RWPE2 (cell line): ENCODE measurements around the gene GINS1.
A peak's percentile ranks its signal among the peaks of the same experiment; 100 is the strongest.

Experiments
- ATAC-seq: fragments of 200-7000 bp; cut with Tn5 transposase; 3 replicates; pipeline ENCODE4 v1.9.1; 2021; ENCODE audit warnings: low read depth
- DNase-seq: peaks from one replicate; pipeline ENCODE4 v3.0.0-alpha.2; 2020; ENCODE audit warnings: low spot score
- H3K27ac ChIP-seq: fragments of 450-650 bp; 2 replicates; pipeline ENCODE4 v1.5.1; 2017; ENCODE audit warnings: mild to moderate bottlenecking; ENCODE audit not compliant: poor library complexity, severe bottlenecking
- H3K27me3 ChIP-seq: fragments of 250-450 bp; sonication (Bioruptor Pico); 2 replicates; pipeline ENCODE4 v1.5.1; 2021; ENCODE audit warnings: mild to moderate bottlenecking, moderate library complexity; ENCODE audit not compliant: insufficient read depth, poor library complexity, severe bottlenecking
- H3K36me3 ChIP-seq: fragments of 250-450 bp; sonication (Bioruptor Pico); 2 replicates; pipeline ENCODE4 v1.5.1; 2020; ENCODE audit warnings: low read depth, mild to moderate bottlenecking, moderate library complexity
- H3K4me1 ChIP-seq: fragments of 250-450 bp; sonication (Bioruptor Pico); 2 replicates; pipeline ENCODE4 v1.5.1; 2021; ENCODE audit warnings: mild to moderate bottlenecking, moderate library complexity; ENCODE audit not compliant: insufficient read depth, poor library complexity, severe bottlenecking
- H3K4me3 ChIP-seq: fragments of 250-450 bp; sonication (Bioruptor Pico); 2 replicates; pipeline ENCODE4 v1.5.1; 2021; ENCODE audit warnings: mild to moderate bottlenecking, moderate library complexity; ENCODE audit not compliant: severe bottlenecking
- H3K9me3 ChIP-seq: fragments of 250-450 bp; sonication (Bioruptor Pico); 2 replicates; pipeline ENCODE4 v1.5.1; 2021; ENCODE audit warnings: mild to moderate bottlenecking, moderate library complexity; ENCODE audit not compliant: severe bottlenecking
- TF ChIP-seq, protein P1 (sequence below): fragments of 450-650 bp; IDR thresholded peaks from one replicate; pipeline ENCODE4 v1.5.1; 2017; ENCODE audit warnings: mild to moderate bottlenecking, moderate library complexity; ENCODE audit not compliant: poor library complexity, severe bottlenecking

The GINS1 gene

DNA sequence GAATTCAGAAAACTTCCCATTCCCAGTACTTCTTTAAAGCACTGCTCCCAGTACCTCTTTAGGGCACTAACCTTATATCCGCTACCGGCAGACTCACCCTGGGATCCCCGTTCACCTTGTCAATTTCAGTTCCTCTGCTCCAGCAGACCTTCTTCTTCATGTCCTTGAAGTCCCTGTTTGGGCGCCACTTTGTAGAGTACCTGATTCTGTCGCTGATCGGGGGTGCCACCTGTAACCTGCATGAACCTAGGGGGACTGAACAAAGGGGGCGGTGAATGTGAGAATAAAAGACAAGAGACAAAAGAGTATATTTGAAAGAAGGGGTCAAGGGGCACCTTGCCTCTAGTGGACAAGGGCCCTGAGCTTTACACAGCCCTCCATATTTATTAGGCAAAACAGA, 4.9 kb upstream of the GINS1 start:
- H3K9me3 ChIP-seq, result peaks cover 4% of the 10 kb centered on the region
- no peak for ATAC-seq

DNA sequence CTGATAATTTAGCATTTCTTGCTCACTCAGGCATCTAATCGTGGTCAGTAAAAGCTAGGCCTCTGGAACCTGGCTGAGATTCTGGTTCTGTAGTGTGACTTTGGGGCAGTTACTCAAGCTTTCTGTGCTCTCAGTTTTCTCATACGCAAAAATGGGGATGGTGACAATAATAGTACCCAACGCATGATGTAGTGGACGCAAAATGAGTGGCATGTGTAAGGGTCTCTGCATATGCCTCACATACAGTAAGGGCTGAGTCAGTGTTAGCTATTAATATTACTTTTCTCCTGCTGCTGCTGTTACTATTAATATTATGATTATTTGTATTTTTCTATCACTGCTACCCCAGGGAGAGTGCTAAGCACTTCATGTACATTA, 686 bp downstream of the GINS1 start:
- DNase-seq (no peak), ATAC-seq (no peak)
- H3K9me3 ChIP-seq, result no peaks in the 10 kb centered on the region
- TF ChIP-seq, protein P1, sequence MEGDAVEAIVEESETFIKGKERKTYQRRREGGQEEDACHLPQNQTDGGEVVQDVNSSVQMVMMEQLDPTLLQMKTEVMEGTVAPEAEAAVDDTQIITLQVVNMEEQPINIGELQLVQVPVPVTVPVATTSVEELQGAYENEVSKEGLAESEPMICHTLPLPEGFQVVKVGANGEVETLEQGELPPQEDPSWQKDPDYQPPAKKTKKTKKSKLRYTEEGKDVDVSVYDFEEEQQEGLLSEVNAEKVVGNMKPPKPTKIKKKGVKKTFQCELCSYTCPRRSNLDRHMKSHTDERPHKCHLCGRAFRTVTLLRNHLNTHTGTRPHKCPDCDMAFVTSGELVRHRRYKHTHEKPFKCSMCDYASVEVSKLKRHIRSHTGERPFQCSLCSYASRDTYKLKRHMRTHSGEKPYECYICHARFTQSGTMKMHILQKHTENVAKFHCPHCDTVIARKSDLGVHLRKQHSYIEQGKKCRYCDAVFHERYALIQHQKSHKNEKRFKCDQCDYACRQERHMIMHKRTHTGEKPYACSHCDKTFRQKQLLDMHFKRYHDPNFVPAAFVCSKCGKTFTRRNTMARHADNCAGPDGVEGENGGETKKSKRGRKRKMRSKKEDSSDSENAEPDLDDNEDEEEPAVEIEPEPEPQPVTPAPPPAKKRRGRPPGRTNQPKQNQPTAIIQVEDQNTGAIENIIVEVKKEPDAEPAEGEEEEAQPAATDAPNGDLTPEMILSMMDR, result no peak
- peak overlapping the region; percentile 58 for H3K27ac ChIP-seq
- H3K4me1 ChIP-seq, result peaks cover 8% of the 10 kb centered on the region
- peak overlapping the region; percentile 55 for H3K4me3 ChIP-seq
- H3K27me3 ChIP-seq, result no peaks in the 10 kb centered on the region
- peaks cover 37% of the 10 kb centered on the region for H3K36me3 ChIP-seq

More for the DNA sequence above, 4.9 kb upstream of the GINS1 start:
- no peak for DNase-seq
- TF ChIP-seq, protein P1, result no peak
- Histone ChIP-seq H3K27me3 (no peaks in the 10 kb centered on the region), H3K4me1 (no peaks in the 10 kb centered on the region), H3K27ac (no peak overlapping the region), H3K4me3 (no peak overlapping the region), H3K36me3 (no peaks in the 10 kb centered on the region)

DNA sequence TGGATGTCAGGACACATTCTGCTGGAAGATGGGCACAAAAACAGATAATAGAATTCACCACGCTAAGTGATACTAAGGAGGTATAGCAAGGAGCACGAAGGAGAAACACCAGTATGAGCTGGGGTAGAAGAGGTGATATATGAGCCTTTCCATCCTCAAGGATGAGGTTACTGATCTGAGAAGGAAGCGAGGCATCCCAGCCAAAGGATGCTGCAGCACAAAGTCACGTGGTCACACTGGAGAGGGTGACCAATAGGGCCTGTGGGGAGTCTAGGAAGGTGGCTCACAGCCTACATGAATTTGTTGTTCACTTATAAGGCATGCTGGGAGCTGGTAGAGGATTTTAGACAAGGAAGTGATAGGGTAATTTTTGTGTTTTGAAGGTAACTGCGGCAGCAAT, 1.4 kb downstream of the GINS1 start:
- Histone ChIP-seq H3K36me3 (peaks cover 45% of the 10 kb centered on the region), H3K9me3 (no peaks in the 10 kb centered on the region), H3K4me3 (peak overlapping the region; percentile 55), H3K4me1 (peaks cover 8% of the 10 kb centered on the region), H3K27ac (peak overlapping the region; percentile 58), H3K27me3 (no peaks in the 10 kb centered on the region)
- TF ChIP-seq, protein P1, result no peak
- ATAC-seq (no peak), DNase-seq (no peak)

- H3K4me3 ChIP-seq, result no peak overlapping the region
- H3K27ac ChIP-seq, result no peak overlapping the region
- DNase-seq (no peak), ATAC-seq (no peak)
- no peaks in the 10 kb centered on the region for H3K4me1 ChIP-seq
- no peaks in the 10 kb centered on the region for H3K27me3 ChIP-seq
- TF ChIP-seq, protein P1, result no peak
- peaks cover 87% of the 10 kb centered on the region for H3K36me3 ChIP-seq
- no peaks in the 10 kb centered on the region for H3K9me3 ChIP-seq
Observed at GRCh38 chr20:25418776-25419175, 11.3 kb downstream of the GINS1 start.

DNA sequence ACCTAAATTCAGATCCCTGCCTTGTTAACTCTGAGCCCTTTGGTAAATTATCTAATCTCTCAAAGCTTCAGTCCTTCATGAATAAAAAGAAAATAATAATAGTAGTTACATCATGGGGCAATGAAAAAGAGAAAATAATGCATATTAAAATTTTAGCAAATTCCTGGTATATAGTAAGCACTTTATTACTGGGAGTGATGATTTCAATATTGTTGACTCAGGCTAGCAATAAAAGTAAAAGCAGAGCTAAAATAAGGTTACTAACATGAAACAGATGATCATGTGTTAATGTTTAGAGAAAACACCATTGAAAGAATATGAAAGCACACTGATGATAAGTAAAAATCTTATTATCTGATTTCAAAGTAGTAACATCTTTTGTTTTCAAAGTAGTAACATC, 13.6 kb downstream of the GINS1 start:
- no peak for DNase-seq
- TF ChIP-seq, protein P1, result no peak
- Histone ChIP-seq H3K4me1 (no peaks in the 10 kb centered on the region), H3K4me3 (no peak overlapping the region), H3K27ac (no peak overlapping the region), H3K36me3 (peaks cover 87% of the 10 kb centered on the region), H3K9me3 (no peaks in the 10 kb centered on the region), H3K27me3 (no peaks in the 10 kb centered on the region)
- no peak for ATAC-seq
